RWPE1 (cell line): ENCODE measurements around the gene PLEKHG1.

ENCODE experiments used
- CTCF ChIA-PET: fragments of 350-600 bp; sonication (Branson Sonifier 250); formaldehyde crosslinking; extraction: SDS; loops from one replicate; lab custom pipeline; 2021; lab: Yijun Ruan, JAX
- POLR2A ChIA-PET: fragments of 400-600 bp; formaldehyde crosslinking; extraction: SDS; loops from one replicate; lab custom pipeline; 2020; ENCODE audit warnings: antibody characterized with exemption; ENCODE audit not compliant: low non-redundant PET; lab: Yijun Ruan, JAX
- DNase-seq: peaks from one replicate; pipeline ENCODE4 v3.0.0; 2012; ENCODE audit warnings: low spot score
- H3K27ac ChIP-seq: fragments of 450-650 bp; 2 replicates; pipeline ENCODE4 v1.5.1; 2017
- CTCF ChIP-seq: fragments of 450-650 bp; conservative IDR thresholded peaks from 2 replicates; pipeline ENCODE4 v1.5.1; 2017; ENCODE audit warnings: low read depth, mild to moderate bottlenecking

PLEKHG1 gene

GRCh38 chr6:150624191-150624590 is 24.5 kb downstream of the PLEKHG1 start:
- ChIA-PET POLR2A (no interaction called here), CTCF (no interaction called here)
- no peak overlapping the region for H3K27ac ChIP-seq

GRCh38 chr6:150625927-150626326 is 26.2 kb downstream of the PLEKHG1 start:
- no peak overlapping the region for H3K27ac ChIP-seq
- ChIA-PET CTCF (no interaction called here), POLR2A (no interaction called here)
- TF ChIP-seq CTCF: no peak
- no peak for DNase-seq

More at GRCh38 chr6:150624191-150624590, 24.5 kb downstream of the PLEKHG1 start:
- no peak for DNase-seq
- no peak for TF ChIP-seq CTCF

GRCh38 chr6:150627154-150627553 is 27.5 kb downstream of the PLEKHG1 start:
- CTCF ChIA-PET: interaction anchor here (1.2 kb wide), 1 partner anchor 232 kb away, joined by 4 read pairs; no protein-coding TSS in a partner anchor
- POLR2A ChIA-PET: no interaction called here
- H3K27ac ChIP-seq: no peak overlapping the region

GRCh38 chr6:150627585-150628025 is 27.9 kb downstream of the PLEKHG1 start:
- H3K27ac ChIP-seq: no peak overlapping the region
- TF ChIP-seq CTCF: no peak
- CTCF ChIA-PET: interaction anchor here (1.2 kb wide), 1 partner anchor 232 kb away, joined by 4 read pairs; no protein-coding TSS in a partner anchor
- POLR2A ChIA-PET: no interaction called here
- DNase-seq: no peak

More at GRCh38 chr6:150627154-150627553, 27.5 kb downstream of the PLEKHG1 start:
- no peak for DNase-seq
- no peak for TF ChIP-seq CTCF

- no peak for TF ChIP-seq CTCF
- POLR2A ChIA-PET: no interaction called here
- CTCF ChIA-PET: no interaction called here
- no peak overlapping the region for H3K27ac ChIP-seq
- DNase-seq: no peak
Measured at GRCh38 chr6:150628908-150629307, 29.2 kb downstream of the PLEKHG1 start.

GRCh38 chr6:150631283-150631983 is 31.7 kb downstream of the PLEKHG1 start:
- no peak overlapping the region for H3K27ac ChIP-seq
- no peak for TF ChIP-seq CTCF
- CTCF ChIA-PET: interaction anchor here (0.7 kb wide), 1 partner anchor 44 kb away, joined by 3 read pairs; no protein-coding TSS in a partner anchor
- no peak for DNase-seq
- POLR2A ChIA-PET: no interaction called here
